Measurements from ENCODE around the gene CLDN10. TPM values are rescaled to one million over a fixed set of nuclear protein-coding genes. Genes with fewer than 3 reads are reported as not detected.
A peak's percentile ranks its signal among the peaks of the same experiment; 100 is the strongest.

CLDN10 gene
- total RNA-seq, 4 donors from 2014 or later, result 1.3 to 9.5 TPM; not detected in 2

- H3K4me3 ChIP-seq, result no peak overlapping the region
- WGBS, 2 donors, result 59 to 65% methylated on average over 3 of the region's 3 CpGs
- no peak for TF ChIP-seq CTCF (IDR thresholded peaks at IDR 0.05)
- intact Hi-C loops (cut with DNase I), result no loop called here
- no peak for DNase-seq
- peaks cover 0 to 11% (median 0%) of the 10 kb centered on the region in 3 donors for H3K36me3 ChIP-seq
- H3K27ac ChIP-seq, result peak overlapping the region; percentile 42 to 65 (median 47)
- no peaks in the 10 kb centered on the region for H3K9me3 ChIP-seq
- no peaks in the 10 kb centered on the region for H3K27me3 ChIP-seq
- H3K4me1 ChIP-seq, result peaks cover 0 to 27% (median 10%) of the 10 kb centered on the region in 3 donors
These were observed 52.0 kb downstream of the CLDN10 start for GRCh38 chr13:95604556-95604915.

DNA sequence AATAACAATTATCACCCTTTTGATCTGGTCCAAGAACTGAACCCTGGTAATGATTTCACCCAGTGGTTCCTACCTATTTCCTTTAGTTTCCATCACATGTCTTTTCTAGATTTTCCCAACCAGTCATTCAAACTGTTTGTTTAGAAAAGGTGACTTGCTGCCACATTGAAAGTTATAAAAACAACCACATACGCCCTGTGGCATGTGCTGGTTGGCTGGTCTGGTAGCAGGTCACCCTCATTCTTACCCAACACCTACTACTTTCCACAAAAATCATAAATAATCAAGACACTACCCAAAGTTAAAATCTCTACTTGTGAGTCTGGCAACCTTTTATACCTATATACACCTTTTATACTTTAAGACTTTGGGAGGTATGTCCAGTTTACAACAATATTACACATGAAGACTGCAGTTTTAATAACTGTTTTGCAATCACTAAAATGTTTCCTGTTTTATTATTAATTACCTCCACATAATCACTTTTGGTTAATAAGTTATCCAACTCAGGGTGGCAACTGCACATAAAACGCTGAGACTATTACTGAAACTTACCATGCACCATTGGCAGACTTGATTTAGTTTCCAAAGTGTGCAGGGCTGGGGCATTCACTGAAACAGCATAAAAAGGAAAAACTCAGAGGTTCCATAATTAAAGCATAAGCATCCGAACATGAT, 53.1 kb downstream of the CLDN10 start:
- no peak overlapping the region for H3K4me3 ChIP-seq
- WGBS, 2 donors, result 71 to 81% methylated on average over 3 of the region's 3 CpGs
- peaks cover 0 to 11% (median 0%) of the 10 kb centered on the region in 3 donors for H3K36me3 ChIP-seq
- TF ChIP-seq CTCF (IDR thresholded peaks at IDR 0.05), result no peak
- TF ChIP-seq POLR2A (IDR thresholded peaks at IDR 0.05), result no peak
- no peak for DNase-seq
- H3K9me3 ChIP-seq, result no peaks in the 10 kb centered on the region
- intact Hi-C loops (cut with DNase I), result no loop called here
- H3K4me1 ChIP-seq, result peaks cover 0 to 27% (median 10%) of the 10 kb centered on the region in 3 donors
- H3K27me3 ChIP-seq, result no peaks in the 10 kb centered on the region
- no peak overlapping the region for H3K27ac ChIP-seq

DNA sequence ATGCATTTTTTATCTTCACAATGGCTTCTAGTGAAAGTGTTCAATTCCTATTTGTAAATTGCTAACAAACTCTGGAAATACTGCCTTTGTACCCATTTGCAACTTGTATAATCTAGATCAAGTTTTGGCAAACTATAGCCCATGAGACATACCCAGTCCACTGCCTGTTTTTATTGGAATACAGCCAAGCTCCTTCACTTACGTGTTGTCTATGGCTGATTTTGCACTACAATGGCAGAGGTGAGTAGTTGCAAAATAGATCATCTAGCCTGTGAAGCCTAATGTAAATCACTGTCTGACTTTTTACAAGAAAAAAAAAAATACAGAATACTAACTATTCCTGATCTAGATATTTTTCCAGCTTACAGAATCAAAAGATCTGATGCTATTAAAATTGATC, 54.8 kb downstream of the CLDN10 start:
- no peaks in the 10 kb centered on the region for H3K27me3 ChIP-seq
- TF ChIP-seq CTCF (IDR thresholded peaks at IDR 0.05) (no peak), POLR2A (IDR thresholded peaks at IDR 0.05) (no peak)
- no peak overlapping the region for H3K27ac ChIP-seq
- no peaks in the 10 kb centered on the region for H3K36me3 ChIP-seq
- no peaks in the 10 kb centered on the region for H3K9me3 ChIP-seq
- 7 to 36% methylated on average over 1 of the region's 1 CpG for WGBS, 2 donors
- DNase-seq, result no peak
- intact Hi-C loops (cut with DNase I), result no loop called here
- no peak overlapping the region for H3K4me3 ChIP-seq
- peaks cover 0 to 27% (median 10%) of the 10 kb centered on the region in 3 donors for H3K4me1 ChIP-seq

- no peak for TF ChIP-seq POLR2A (IDR thresholded peaks at IDR 0.05)
- TF ChIP-seq CTCF (IDR thresholded peaks at IDR 0.05), result no peak
- H3K27ac ChIP-seq, result no peak overlapping the region
- H3K9me3 ChIP-seq, result no peaks in the 10 kb centered on the region
- 62 to 67% methylated on average over 6 of the region's 6 CpGs for WGBS, 2 donors
- DNase-seq, result no peak
- no peaks in the 10 kb centered on the region for H3K27me3 ChIP-seq
- H3K4me1 ChIP-seq, result peaks cover 0 to 21% (median 6%) of the 10 kb centered on the region in 3 donors
- no peaks in the 10 kb centered on the region for H3K36me3 ChIP-seq
- no peak overlapping the region for H3K4me3 ChIP-seq
- intact Hi-C loops (cut with DNase I), result no loop called here
These were observed 56.3 kb downstream of the CLDN10 start for GRCh38 chr13:95608640-95609323.

DNA sequence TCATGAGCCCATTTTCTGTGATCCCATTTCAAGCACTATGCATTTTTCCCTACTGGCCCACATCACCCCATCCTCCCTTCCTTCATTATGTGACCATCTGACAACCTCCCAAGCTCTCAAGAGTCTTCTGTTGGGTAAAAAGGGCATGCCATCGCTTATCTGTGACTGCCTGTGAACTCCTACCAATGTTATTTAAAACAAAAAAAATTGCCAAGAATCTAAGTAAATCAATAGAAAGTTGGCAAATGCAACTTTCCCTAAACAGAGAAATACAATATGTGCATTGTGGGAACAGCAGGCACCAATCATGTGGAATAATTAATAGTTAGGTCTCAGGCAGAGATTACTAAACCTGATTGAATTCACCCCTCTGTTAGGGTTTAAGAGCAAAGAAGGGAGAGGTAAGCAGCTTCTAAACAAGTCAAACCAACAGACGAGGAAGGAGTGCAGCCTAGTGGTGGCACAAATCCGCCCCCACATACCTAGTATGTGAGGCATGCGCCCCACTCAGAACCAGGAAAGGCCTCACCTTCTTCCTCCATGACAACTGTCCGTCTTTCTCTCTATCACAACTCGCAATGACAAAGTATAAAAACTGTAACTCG, 62.2 kb downstream of the CLDN10 start:
- H3K4me3 ChIP-seq, result no peak overlapping the region
- H3K27me3 ChIP-seq, result no peaks in the 10 kb centered on the region
- no peaks in the 10 kb centered on the region for H3K4me1 ChIP-seq
- intact Hi-C loops (cut with DNase I), result no loop called here
- no peaks in the 10 kb centered on the region for H3K9me3 ChIP-seq
- TF ChIP-seq POLR2A (IDR thresholded peaks at IDR 0.05) (no peak), CTCF (IDR thresholded peaks at IDR 0.05) (no peak)
- no peak overlapping the region for H3K27ac ChIP-seq
- no peak for DNase-seq
- WGBS, 2 donors, result 79 to 82% methylated on average over 7 of the region's 7 CpGs
- peaks cover 0 to 5% (median 0%) of the 10 kb centered on the region in 3 donors for H3K36me3 ChIP-seq

Data from esophagus squamous epithelium (tissue), 5 donors.